VCaP (cell line): ENCODE data around the gene SHANK1.

Source experiments
- H3K27ac ChIP-seq: fragments of 450-650 bp; 2 replicates; pipeline ENCODE4 v1.5.1; 2017
- CTCF ChIP-seq: fragments of 450-650 bp; conservative IDR thresholded peaks from 2 replicates; pipeline ENCODE4 v1.5.1; 2017; ENCODE audit warnings: mild to moderate bottlenecking, moderate library complexity

SHANK1 gene

GRCh38 chr19:50632151-50632835 is 87.3 kb downstream of the SHANK1 start:
- TF ChIP-seq CTCF, result no peak; the same call in 1 of the 2 replicates
- H3K27ac ChIP-seq, result no peak overlapping the region

- H3K27ac ChIP-seq, result no peak overlapping the region
- no peak for TF ChIP-seq CTCF
These were observed 89.8 kb downstream of the SHANK1 start for GRCh38 chr19:50629801-50630200.

- no peak overlapping the region for H3K27ac ChIP-seq
- TF ChIP-seq CTCF, result no peak
These were observed 90.4 kb downstream of the SHANK1 start for GRCh38 chr19:50629194-50629593.

- no peak for TF ChIP-seq CTCF
- H3K27ac ChIP-seq, result no peak overlapping the region
These were observed 91.1 kb downstream of the SHANK1 start for GRCh38 chr19:50628551-50628950.

- no peak overlapping the region for H3K27ac ChIP-seq
- no peak for TF ChIP-seq CTCF
These were observed 91.5 kb downstream of the SHANK1 start for GRCh38 chr19:50628146-50628545.

GRCh38 chr19:50626795-50627194 is 92.8 kb downstream of the SHANK1 start:
- no peak for TF ChIP-seq CTCF
- no peak overlapping the region for H3K27ac ChIP-seq

GRCh38 chr19:50626011-50626410 is 93.6 kb downstream of the SHANK1 start:
- no peak for TF ChIP-seq CTCF
- no peak overlapping the region for H3K27ac ChIP-seq
